NCI-H1105 (cell line): Measurements from ENCODE around the gene COL26A1.

Experiments
- DNase-seq: peaks from one replicate; lab custom pipeline; 2025; lab: John Stamatoyannopoulos, UW

The COL26A1 gene

DNA sequence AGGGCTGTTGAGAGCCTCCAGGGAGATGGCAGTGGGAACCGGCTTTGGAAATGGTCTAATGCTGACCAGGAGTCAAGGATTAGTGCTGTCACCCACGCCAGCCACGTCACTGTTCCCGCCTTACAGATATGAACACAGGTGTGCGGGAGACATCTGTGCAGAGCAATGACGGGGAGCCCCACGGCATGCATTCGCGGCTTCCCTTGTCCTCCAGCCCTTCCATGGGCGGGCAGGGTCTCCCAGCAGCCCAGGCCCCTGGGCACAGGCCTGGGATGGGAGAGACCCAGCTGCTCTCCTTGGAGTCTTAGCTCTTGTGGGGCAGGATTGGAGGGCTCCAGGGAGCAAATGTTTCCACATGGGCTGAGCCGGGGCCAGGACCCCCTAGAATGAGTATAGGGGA, 172.2 kb downstream of the COL26A1 start:
- DNase-seq, result no peak

DNA sequence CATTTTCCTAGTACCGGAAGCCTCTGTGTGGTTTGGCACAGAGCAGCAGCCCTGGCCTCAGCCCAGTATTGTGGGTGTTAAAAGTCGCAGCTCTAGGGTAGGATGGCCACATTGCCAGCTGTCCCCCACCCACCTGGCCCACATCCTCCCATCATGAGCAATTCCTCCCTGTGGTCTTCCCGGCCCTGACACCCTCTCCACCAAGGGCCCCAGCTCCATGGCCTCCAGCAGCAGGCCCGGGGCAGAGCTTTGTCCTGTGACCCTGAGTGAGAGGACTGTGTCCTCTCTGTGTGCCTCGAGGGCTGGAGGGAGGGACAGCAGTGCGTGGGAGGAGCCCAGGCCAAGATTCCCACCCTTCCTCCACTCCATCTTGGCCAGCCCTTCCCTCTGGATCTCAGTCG, 172.7 kb downstream of the COL26A1 start:
- no peak for DNase-seq

DNA sequence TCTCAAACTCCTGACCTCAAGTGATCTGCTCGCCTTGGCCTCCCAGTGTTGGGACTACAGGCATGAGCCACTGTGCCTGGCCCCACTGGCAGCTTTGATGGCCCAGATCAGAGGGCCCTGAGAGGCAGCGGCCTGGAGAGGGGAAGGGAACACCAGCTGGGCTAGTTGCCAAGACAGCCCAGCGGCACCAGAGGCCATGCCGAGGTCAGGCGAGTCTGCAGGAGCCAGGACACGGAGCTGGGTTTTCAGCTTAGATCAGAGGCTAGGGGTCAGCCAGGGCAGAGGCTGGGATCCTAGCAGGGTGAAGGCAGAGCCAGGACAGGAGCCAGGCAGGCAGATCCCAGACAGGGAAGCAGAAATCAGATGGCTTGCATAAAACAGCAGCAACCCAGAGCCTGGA, 173.6 kb downstream of the COL26A1 start:
- no peak for DNase-seq

DNA sequence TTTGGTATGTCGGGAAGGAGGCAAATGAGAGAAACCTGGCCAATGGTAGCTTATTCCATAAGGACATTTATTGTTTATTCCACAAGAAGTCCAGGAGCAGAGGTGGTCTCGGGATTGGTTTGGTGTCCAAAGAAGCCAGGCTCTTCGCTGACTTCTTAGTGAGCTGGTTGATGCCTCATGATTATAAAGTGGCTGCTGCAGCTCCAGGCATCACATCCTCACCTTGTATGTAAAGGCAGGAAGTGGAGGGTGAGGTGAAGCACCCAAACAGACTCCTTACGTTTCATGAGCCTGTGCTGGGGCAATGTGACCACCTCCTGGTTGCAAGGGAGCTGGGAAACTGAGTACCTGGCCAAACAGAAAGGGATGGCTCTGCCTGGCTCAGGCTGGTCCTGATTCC, 174.0 kb downstream of the COL26A1 start:
- no peak for DNase-seq

DNA sequence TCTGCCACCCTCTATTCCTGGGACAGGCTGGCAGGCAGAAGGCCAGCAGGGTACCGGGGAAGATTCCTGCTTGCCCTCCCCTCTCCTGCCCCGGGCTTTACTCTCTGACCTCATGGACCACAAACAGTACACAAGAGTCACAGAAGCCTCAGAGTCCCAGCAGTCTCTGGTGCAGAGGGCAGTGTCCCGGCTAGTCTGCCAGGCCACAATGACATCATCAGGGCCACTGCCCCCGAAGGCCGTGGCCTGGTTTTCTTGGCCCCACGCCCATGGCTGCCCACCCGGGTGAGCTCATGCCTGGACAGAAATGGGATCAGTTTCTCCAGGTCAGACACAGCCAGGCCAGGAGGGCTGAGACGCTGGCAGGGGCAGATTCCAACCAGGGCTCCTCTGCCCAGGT, 174.5 kb downstream of the COL26A1 start:
- DNase-seq, result no peak

DNA sequence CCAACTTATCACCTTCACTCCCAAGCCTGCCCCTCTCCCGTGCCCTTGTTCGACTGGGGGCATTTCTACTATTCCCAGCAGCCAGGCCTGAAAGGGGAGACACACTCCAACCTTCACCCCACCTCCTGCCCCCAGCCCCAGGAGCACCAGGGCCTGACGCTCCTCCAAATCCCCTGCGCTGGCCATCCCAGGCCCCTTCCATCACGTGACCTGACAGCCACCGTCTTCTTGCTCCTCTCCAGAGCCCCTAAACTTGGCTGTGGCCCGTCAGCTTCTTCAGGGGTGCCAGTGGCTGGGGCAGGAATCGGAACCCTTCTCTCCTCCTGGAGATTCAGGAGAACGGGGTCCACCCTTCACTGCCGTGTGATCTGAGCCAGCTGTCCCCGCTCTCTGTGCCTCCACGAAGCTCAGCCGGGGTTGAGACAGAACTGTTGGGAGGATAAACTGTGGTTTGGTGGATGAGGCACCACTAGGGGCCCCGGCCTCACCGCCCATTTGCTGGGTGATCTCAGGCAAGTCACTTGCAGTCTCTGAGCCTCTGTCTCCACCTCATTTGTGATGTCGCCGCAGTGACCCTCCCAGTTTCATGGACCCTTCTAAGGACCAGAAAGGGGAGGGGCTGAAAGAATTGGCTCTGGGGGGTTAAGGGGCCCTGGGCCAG, 175.4 kb downstream of the COL26A1 start:
- no peak for DNase-seq

DNA sequence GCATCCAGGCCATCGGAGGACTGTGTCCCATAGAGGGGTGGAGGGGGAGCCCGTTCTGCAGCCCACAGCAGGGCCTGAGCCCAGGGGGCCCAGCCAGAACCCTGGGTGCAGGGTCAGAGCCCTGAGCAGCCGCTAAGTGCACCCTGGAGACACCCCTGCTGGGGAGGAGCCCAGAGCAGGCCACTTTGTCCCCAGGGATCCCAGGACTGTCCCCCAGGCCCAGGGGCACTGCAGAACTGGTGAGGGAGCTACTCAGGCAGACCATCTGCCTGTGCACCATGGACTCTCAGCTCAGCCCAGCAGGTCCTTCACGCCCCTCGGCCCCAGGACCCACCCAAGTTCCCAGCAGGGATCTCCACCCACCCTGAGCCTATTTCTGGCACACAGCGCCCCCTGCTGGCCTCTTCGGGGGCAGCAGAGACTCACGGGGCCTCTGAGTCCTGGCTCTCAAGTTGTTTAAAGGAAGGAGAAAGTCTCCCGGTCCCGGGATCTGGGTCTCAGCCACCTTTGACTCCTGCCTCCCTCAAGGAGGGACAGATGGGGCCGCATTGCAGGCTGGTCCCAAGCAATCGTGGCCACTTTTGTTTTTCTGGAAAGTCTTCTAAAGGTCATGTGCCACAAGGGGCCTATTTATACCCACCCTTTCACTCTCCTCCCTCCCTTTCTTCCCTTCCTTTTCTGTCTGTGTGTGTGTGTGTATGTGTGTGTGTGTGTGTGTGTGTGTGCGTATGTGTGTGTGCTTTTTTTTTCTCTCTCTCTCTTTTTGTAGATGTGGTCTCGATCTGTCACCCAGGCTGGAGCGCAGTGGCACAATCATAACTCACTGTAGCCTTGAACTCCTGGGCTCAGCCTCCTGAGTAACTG, 176.2 kb downstream of the COL26A1 start:
- peak; percentile 8 for DNase-seq

DNA sequence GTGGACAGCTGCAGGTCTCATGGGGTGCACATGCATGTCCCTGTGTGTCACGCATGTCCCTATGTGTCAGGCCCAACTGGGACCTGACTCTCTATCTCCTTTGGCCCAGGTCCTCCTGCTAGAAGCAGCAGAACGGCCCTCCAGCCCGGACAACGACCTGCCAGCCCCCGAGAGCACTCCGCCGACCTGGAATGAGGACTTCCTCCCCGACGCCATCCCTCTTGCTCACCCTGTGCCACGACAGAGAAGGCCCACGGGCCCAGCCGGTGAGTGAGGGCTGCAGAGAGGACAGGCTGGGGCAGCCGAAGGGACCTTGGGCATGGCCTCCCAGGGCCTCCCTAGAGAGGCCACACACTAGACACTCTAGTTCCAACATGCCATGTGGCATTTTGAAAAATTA, 177.1 kb downstream of the COL26A1 start:
- DNase-seq, result no peak

DNA sequence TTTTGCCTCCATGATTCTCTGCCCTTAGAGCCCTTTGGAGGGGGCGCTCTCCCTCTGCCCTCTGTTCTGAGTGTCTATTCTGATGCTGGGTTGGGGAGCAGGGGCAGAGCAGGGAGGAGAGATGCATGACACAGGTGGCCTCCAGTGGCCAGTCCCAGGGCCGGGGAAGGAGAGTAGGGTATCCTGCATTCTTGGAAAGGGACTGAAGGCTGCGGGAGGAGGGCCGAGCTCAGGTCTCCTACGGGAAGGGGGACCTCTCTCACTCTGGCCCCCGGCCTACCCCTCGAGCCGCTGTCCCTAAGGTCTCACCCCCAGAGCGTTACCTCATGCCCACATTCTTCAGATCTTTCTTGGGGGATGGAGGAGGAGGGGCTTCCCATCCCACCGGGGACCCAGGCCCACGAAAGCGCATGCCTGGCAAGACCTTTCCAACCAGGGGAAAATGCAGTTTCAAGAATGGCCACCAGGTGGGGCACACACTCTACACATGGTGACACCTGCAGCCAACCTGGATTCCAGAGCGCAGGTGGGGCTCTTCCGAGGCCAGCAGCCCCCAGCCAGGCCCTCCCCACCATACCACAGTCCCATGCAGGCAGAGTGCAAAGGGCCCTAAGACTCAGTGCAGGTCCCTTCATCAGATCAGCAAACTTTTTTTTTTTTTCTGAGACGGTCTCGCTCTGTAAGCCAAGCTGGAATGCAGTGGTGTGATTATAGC, 180.0 kb downstream of the COL26A1 start:
- DNase-seq, result peak; percentile 29

DNA sequence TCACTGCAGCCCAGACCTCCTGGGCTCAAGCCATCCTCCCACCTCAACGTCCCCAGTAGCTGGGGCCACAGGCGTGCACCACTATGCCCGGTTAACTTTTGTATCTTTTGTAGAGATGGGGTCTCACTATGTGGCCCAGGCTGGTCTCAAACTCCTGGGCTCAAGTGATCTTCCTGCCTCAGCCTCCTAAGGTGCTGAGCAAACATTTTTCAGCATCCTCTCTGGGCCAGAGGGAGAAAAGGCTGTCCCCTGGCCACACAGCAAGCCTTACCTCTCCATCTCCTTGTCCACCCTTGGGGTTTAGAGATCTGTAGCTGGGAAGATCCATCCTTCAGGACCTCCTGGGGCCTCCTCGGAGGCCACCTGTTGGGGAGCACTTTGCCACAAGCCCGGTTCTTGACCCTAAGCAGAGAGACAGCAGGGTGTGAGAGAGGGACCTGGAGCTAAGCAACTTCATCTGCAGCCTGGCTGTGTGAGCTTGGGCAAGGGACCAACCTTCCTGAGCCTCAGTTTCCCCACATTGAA, 180.6 kb downstream of the COL26A1 start:
- DNase-seq, result no peak

DNA sequence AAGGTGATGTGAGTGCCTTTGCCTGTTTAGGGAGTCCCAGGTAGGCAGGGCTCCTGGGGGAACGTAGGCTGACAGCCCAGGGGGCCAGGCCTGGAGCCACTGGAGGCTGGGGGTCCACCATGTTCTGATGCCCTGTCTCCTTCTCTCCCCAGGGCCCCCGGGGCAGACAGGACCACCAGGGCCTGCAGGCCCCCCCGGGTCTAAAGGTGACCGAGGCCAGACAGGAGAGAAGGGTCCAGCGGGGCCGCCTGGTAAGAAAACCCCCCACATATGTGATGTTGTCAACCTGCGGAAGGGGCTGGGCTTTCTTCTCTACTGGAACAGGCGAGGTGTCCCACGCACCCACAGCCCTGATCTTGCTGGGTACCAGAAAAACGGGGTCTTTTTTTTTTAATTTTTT, 181.2 kb downstream of the COL26A1 start:
- DNase-seq, result no peak

DNA sequence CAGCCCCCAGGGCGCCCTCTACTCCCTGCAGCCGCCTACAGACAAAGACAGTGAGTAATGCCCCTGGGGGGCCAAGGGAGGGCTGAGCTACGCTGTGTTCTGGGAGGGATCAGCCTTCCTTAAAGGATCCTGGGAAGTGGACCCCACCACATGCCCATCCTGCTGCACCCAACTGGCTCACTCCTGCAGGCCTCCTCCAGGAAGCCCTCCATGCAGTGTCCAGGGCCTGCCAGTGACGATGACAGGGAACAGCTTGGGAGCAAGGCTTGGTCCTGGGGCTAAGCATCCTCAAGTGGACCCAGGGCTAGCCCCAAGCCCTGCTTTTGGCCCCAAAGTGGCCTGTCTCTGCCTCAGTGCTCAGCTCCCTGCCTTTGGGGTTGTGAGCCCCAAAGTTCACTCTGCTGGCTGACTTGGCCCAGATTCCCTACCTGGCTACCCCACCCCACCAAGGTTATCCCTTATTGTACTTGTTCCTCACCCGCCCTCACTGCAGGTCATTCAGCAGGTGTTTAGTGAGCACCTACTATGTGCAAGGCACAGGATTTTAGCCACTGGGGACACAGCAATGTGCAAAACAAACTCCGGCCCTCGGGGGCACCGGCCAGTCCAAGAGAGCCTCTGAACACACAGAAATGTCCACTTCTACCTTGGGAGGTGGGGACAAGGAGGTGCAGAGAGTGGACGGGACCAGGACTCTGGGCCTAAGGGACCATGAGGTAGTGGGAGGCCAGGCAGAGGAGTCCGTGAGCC, 182.9 kb downstream of the COL26A1 start:
- DNase-seq, result no peak

DNA sequence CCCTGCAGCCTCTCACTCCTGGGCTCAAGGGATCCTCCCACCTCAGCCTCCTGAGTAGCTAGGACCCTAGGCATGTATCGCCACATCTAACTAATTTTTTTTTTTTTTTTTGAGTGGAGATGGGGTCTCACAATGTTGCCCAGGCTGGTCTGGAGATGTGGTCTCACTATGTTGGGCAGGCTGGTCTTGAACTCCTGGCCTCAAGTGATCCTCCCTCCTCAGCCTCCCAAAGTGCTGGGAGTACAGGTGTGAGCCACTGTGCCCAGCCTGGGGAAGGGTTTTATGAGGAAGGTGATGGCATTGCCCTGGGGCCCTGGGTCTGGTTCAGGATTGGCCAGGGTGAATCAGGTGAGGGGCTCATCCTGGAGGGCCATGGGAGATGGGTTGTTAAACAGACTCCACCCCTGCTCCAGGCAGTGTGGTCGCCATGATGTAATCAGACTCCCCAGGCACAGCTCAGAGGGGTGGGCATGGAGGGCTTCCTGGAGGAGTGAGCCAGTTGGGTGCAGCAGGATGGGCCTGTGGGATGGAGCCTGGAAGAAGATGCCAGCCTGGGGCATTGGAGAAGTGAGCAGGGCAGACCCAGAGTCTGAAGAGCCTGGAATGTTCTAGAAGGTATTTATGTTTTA, 183.7 kb downstream of the COL26A1 start:
- DNase-seq, result no peak

DNA sequence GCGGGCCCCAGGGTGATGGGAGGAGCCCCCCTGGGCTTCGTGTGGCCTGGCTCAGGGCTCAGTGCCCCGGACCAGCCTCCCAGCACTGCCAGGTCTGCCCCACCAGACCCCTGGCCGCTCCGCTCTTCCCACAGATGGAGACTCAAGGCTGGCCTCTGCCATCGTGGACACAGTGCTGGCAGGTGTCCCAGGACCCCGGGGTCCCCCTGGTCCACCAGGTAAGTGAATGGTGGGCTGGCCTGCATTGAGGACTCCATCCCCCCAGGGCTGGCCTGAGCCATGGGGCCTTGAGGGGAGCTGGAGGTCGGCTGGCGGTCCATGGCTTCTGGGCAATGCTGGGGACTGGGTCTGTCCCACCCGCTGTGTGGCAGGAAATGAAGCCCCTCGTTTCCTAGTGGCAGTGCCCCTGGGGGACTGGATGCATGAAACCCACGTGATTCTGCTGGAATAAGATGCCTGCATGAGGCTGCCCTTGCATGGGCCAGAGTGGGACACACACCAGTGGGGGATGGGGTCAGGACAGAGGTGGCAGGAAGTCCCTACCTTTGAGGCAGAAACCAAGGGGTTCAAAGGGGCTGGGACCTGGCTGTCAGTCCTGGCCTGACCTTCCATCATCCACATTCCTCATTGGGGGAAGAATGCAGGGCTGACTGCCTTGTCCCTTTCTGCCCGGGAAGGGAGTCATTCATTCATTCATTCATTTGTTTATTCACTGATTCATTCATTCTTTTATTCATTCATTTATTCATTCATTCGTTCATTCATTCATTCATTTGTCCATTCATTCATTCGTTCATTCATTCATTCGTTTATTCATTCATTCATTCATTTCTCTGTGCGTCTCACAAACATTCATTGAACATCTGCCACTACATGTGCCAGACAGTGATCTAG, 184.6 kb downstream of the COL26A1 start:
- no peak for DNase-seq

DNA sequence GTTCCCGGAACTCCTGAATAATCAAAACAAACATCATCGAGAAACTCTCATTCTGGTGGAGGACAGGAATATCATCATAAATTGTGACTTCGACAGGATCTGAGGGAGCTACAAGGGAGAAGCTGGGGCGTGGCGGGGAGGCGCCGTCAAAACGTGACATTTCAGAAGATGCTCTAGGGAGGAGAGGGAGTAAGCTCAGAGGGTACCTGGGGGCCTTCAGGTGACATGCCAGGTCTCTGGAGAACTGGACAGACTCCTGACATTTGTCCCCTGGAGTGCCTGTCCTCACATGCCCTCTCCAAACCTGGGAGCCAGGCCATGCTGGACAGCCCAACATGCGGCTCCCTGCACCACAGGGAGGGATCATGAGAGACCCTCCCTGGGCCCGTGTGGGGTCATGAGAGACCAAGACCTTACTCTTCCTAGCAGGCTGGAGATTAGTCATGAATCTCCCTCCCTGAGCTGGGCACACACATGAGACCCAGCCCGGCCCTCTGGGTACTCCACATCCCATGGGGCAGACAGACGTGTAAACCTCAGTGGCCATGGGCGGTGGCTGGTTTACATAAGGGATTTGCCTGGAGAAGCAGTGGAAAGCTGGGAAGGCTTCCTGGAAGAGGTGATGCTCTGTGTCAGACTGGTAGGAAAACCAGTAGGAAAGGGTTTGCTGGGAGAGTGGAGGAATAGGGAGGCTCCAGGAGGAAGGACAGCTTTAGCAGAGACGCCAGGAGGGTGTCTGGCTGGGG, 185.4 kb downstream of the COL26A1 start:
- no peak for DNase-seq

DNA sequence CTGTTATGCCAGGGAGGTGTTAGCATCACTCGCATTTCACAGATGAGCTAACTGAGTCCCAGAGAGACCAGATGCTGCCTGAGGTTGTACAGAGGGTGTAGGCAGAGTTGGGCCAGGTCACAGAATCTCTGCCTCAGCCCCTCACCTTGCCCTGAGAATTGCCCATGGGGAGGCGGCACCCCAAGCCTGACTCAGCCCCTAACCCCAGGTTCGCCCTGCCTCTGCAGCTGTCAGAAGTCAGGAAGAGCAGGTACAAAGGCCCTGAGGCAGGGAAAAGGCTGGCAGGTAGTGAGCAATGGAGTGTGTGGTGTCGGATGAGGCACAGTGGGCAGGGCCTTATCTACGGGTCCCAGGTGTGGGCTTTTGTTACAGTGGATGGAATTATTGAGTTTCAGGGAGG, 187.1 kb downstream of the COL26A1 start:
- DNase-seq, result no peak

DNA sequence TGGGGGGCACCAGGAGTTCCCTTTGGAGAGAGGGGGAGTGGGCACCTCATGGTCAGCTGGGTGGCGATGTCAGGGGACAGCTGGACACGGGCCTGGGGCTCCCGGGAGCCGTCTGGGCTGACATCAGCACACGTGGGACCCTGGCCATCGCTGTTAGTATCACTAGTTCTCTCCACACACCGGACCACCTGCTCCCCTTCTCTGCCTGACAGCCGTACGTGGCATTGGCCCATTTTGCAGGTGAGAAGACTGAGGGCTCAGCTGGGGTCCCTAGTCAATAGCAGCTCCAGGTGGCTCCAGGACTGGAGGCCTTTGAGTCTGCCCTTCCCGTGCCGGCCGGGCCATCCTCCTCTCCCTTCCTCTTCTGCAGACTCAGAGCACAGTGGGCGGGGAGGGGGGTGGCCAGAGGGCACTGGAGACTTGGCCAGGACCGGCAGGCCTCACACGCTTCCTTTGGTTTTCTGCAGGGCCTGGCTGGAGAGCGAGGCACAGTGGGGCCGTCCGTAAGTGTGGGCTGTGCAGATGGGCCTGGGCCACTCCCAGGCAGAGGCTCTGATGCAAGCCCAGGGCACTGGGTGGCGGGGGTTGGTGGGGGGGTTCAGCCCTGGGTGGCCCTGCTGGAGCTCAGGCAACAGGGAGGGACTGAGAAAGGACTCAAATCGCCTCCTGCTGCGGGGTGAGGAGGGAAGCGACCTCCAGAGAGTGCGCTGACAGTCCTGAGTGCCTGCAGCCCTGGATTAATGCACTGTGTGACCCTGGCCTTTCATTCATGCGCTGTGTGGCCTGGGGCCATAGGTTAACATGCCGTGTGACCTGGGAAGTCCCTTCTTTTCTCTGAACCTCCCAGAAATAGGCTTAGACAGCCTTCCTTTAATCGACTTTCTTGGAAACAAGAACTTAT, 188.2 kb downstream of the COL26A1 start:
- no peak for DNase-seq

DNA sequence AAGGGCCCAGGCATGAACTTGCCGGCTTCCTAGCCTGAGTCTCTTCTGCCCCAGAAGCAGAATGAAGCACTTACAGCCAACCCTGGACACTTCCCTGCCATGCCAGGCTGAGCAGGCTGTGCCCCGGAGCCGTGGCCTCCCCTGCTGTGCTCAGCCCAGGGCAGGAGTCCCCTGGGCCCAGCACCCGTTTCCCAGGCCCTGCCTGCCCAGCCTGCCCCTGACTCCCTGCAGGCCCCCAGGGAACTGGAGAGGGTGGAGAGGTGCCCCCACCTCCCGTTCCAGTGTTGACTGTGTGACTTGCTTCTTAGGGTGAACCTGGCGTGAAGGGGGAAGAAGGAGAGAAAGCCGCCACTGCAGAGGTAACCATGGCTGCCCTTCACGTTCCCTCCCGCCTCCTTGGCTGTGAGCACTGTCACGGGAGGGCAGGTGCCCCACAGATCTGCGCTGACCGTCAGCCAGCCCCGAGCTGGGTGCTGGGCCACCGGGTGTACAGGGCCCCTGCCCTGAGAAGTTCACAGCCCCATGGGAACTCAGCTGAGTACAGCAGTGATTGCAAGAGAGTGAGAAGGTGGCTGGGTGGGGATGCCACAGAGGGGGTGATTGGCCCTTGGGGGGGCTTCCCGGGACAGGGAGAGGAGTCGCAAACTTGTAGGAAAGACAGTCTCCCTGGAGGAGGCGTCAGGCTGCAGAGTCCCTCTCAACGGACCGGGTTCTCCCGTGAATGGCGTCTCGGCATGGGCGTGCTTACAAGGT, 190.5 kb downstream of the COL26A1 start:
- DNase-seq, result no peak
